IMR-90 (cell line): ENCODE data around the gene EYS.

Experiments
- CEBPB ChIP-seq: IDR thresholded peaks from 2 replicates; pipeline ENCODE4 v1.6.1; 2012; ENCODE audit warnings: low read depth, low read length, improper control_type of control experiment
- CTCF ChIP-seq: conservative IDR thresholded peaks from 2 replicates; pipeline ENCODE4 v1.5.1; 2012; ENCODE audit warnings: mild to moderate bottlenecking, low read depth, low read length, improper control_type of control experiment
- POLR2A ChIP-seq: IDR thresholded peaks from 2 replicates; pipeline ENCODE4 v1.6.1; 2012; ENCODE audit warnings: mild to moderate bottlenecking, low read depth, low read length
- RCOR1 ChIP-seq: IDR thresholded peaks from 2 replicates; pipeline ENCODE4 v1.6.1; 2012; ENCODE audit warnings: mild to moderate bottlenecking, low read length, improper control_type of control experiment; ENCODE audit not compliant: insufficient replicate concordance
- USF2 ChIP-seq: fragments of 150-350 bp; IDR thresholded peaks from 2 replicates; pipeline ENCODE4 v1.6.1; 2017; ENCODE audit warnings: mild to moderate bottlenecking, antibody characterized with exemption, low read length, low read depth

- TF ChIP-seq CTCF (no peak), POLR2A (no peak), RCOR1 (no peak), CEBPB (no peak), USF2 (no peak)
These were observed 810.1 kb downstream of the EYS start for GRCh38 chr6:64896939-64897338.
